ENCODE measurements around the gene CA11. TPM values are rescaled to one million over a fixed set of nuclear protein-coding genes. Genes with fewer than 3 reads are reported as not detected.
"Not testable (repeated sequence)": the region's sequence is repeated elsewhere in the genome, so short reads cannot be mapped to it uniquely, and the experiment has no call there.

Gene CA11
- total RNA-seq: 1 to 10 TPM; 1.8 to 9.6 (median 3.8) TPM
- polyA plus RNA-seq: 10 to 100 TPM in 1 of 2 donors, 1 to 10 TPM in 1; 3.2 to 24.5 TPM
- long read RNA-seq, donor 1, partial matches to known transcripts: 0 of 4 reads
- long read RNA-seq, donor 1, other reads (novel, unspliced or antisense): 2 of 4 reads
- long read RNA-seq, donor 2, transcript CA11-201 (9 exons, 1,844 nt): major isoform, 7 of 9 reads
- long read RNA-seq, donor 2, partial matches to known transcripts: 0 of 9 reads
- long read RNA-seq, donor 2, other reads (novel, unspliced or antisense): 2 of 9 reads
- long read RNA-seq, donor 3, partial matches to known transcripts: 0 of 1 reads
- long read RNA-seq, donor 3, other reads (novel, unspliced or antisense): 0 of 1 reads

GRCh38 chr19:48646001-48646721, at the start of gene CA11:
TSS of gene CA11 (minus strand) at chr19:48646187. CDS start at chr19:48645632, 555 bp downstream.
- intact Hi-C loops (cut with DNase I): loop anchor here in 8 of 10 donors (2.0 to 10.0 kb wide), 11 partner anchors 29 to 319 kb away; partner anchors contain the start of genes HSD17B14 (in 5 of the 8), FTL (in 2 of the 8), BAX (in 1 of the 8) and RASIP1 (in 1 of the 8)
- peak; percentile 87 to 92 (median 90) for ATAC-seq
- WGBS, 2 donors: 0 to 1% methylated on average over 33 of the region's 33 CpGs
- peaks cover 0 to 26% (median 16%) of the 10 kb centered on the region in 9 donors for H3K4me1 ChIP-seq
- no peaks in the 10 kb centered on the region for H3K27me3 ChIP-seq
- DNase-seq: peak; percentile 91
- H3K9me3 ChIP-seq: peaks cover 0 to 2% (median 0%) of the 10 kb centered on the region in 11 donors
- no peaks in the 10 kb centered on the region for H3K36me3 ChIP-seq
- peak within 1 kb of the TSS; percentile 33 to 65 (median 58) for H3K4me3 ChIP-seq
- peak; percentile 89 to 96 (median 92) for TF ChIP-seq CTCF (IDR thresholded peaks at IDR 0.05)
- peak within 1 kb of the TSS in 9 of 10 donors; percentile 71 to 88 (median 79) for H3K27ac ChIP-seq

- intact Hi-C loops (cut with DNase I); H3K4me3 ChIP-seq; H3K9me3 ChIP-seq; ATAC-seq; H3K27ac ChIP-seq; DNase-seq; H3K36me3 ChIP-seq: not testable (repeated sequence)
- WGBS, 2 donors: 87 to 91% methylated on average over 9 of the region's 9 CpGs
- H3K4me1 ChIP-seq: peaks cover 0 to 18% (median 8%) of the 10 kb centered on the region in 9 donors
- H3K27me3 ChIP-seq: peaks cover 0 to 39% (median 15%) of the 10 kb centered on the region in 7 donors
These were observed 47.6 kb upstream of the CA11 start for GRCh38 chr19:48693629-48694028.

- no peak for TF ChIP-seq CTCF (IDR thresholded peaks at IDR 0.05)
- H3K36me3 ChIP-seq: no peaks in the 10 kb centered on the region
- no peak overlapping the region for H3K27ac ChIP-seq
- intact Hi-C loops (cut with DNase I): no loop called here
- no peaks in the 10 kb centered on the region for H3K4me1 ChIP-seq
- H3K27me3 ChIP-seq: no peaks in the 10 kb centered on the region
- WGBS, 2 donors: 67 to 71% methylated on average over 7 of the region's 7 CpGs
- ATAC-seq (no peak), DNase-seq (no peak)
- H3K9me3 ChIP-seq: no peaks in the 10 kb centered on the region
- H3K4me3 ChIP-seq: no peak overlapping the region
These were observed 43.5 kb upstream of the CA11 start for GRCh38 chr19:48689449-48689848.

GRCh38 chr19:48687776-48688175, 41.8 kb upstream of the CA11 start:
- TF ChIP-seq CTCF (IDR thresholded peaks at IDR 0.05): no peak
- Histone ChIP-seq H3K4me3 (no peak overlapping the region), H3K27me3 (no peaks in the 10 kb centered on the region), H3K9me3 (no peaks in the 10 kb centered on the region), H3K27ac (no peak overlapping the region), H3K4me1 (no peaks in the 10 kb centered on the region), H3K36me3 (no peaks in the 10 kb centered on the region)
- intact Hi-C loops (cut with DNase I): no loop called here
- DNase-seq (no peak), ATAC-seq (no peak)
- 80 to 90% methylated on average over 3 of the region's 3 CpGs for WGBS, 2 donors

GRCh38 chr19:48686637-48687036, 40.6 kb upstream of the CA11 start:
- 95 to 96% methylated on average over 7 of the region's 7 CpGs for WGBS, 2 donors
- intact Hi-C loops (cut with DNase I): not testable (repeated sequence)

More at GRCh38 chr19:48686637-48687036, 40.6 kb upstream of the CA11 start:
- H3K27me3 ChIP-seq, DNase-seq, ATAC-seq, H3K9me3 ChIP-seq, H3K4me1 ChIP-seq, H3K27ac ChIP-seq, H3K36me3 ChIP-seq, H3K4me3 ChIP-seq: not testable (repeated sequence)
